Upper lobe of left lung (tissue), 6 donors: ENCODE data around the gene C4B. TPM values are rescaled to one million over a fixed set of nuclear protein-coding genes. Genes with fewer than 3 reads are reported as not detected.
"Not testable (repeated sequence)": the region's sequence is repeated elsewhere in the genome, so short reads cannot be mapped to it uniquely, and the experiment has no call there.

Experiments used
- ATAC-seq, 2 donors: fragments of 200-7000 bp; cut with Tn5 transposase; one replicate each; pipeline ENCODE4 v1.9.1; 2022; ENCODE audit warnings: mild to moderate bottlenecking in 2 of 2, moderate library complexity in 2 of 2; ENCODE audit not compliant: low FRiP score in 2 of 2
- DNase-seq, 2 donors: peaks; one replicate each; pipeline ENCODE4 v3.0.0-alpha.2; 2019 to 2020
- H3K27ac ChIP-seq, 4 donors: fragments of 200-600 bp; sonication (generic); one replicate each; pipeline ENCODE4 v1.5.1; 2016 to 2019
- H3K27me3 ChIP-seq, 4 donors: fragments of 200-600 bp; sonication (generic); one replicate each; pipeline ENCODE4 v1.5.1; 2017 to 2019
- H3K36me3 ChIP-seq, 4 donors: fragments of 200-600 bp; sonication (generic); one replicate each; pipeline ENCODE4 v1.5.1; 2016 to 2019
- H3K4me1 ChIP-seq, 4 donors: fragments of 200-600 bp; sonication (generic); one replicate each; pipeline ENCODE4 v1.5.1; 2018 to 2019
- H3K4me3 ChIP-seq, 4 donors: fragments of 200-600 bp; sonication (generic); one replicate each; pipeline ENCODE4 v1.5.1; 2017 to 2019; ENCODE audit warnings: mild to moderate bottlenecking in 2 of 4, moderate library complexity in 1 of 4
- H3K9me3 ChIP-seq, 4 donors: fragments of 200-600 bp; sonication (generic); one replicate each; pipeline ENCODE4 v1.5.1; 2018 to 2019
- EP300 ChIP-seq, 4 donors: sonication (generic); formaldehyde crosslinking; IDR thresholded peaks; one replicate each; pipeline ENCODE4 v1.5.1; 2017; ENCODE audit warnings: antibody characterized with exemption in 4 of 4, control low read depth in 2 of 4
- POLR2A ChIP-seq, 4 donors: fragments of 450-650 bp; IDR thresholded peaks; one replicate each; pipeline ENCODE4 v1.5.1; 2016 to 2017; ENCODE audit warnings: antibody characterized with exemption in 4 of 4, mild to moderate bottlenecking in 2 of 4
- POLR2AphosphoS5 ChIP-seq, 2 donors: sonication (generic); formaldehyde crosslinking; IDR thresholded peaks; one replicate each; pipeline ENCODE4 v1.5.1; 2017; ENCODE audit warnings: antibody characterized with exemption in 2 of 2
- WGBS, 2 donors: methylation state at CpG; one replicate each; pipeline ENCODE4 v1.1.5; 2017 to 2018; 5-methylcytosine and 5-hydroxymethylcytosine counted together
- total RNA-seq, 6 donors: library from RNA; depleted of rRNA in 4 of 6; stranded (reverse); fragments of >200 nt in 4 of 6; gene quantifications; one replicate each; pipeline versions ENCODE4 v1.1.0 to v1.2.1, GENCODE V29; 2016 to 2021
- TF ChIP-seq, protein P1 (sequence below), 6 experiments: fragments of 450-650 bp in 4 of 6; fragments of 200-600 bp in 2 of 6; sonication (generic) in 2 of 6; IDR thresholded peaks; one replicate each; pipeline ENCODE4 v1.5.1; 2016 to 2019; ENCODE audit warnings: antibody characterized with exemption in 6 of 6
- donor health status: DM: no; HTN: no; CAD: no; lungs with moderate emphysema.
- donor health status: DM: no; HTN: yes; CAD: no; lungs with severe emphysema.

The C4B gene
- total RNA-seq, 6 donors from 2014 or later = 85.7 to 193 (median 97.7) TPM

DNA sequence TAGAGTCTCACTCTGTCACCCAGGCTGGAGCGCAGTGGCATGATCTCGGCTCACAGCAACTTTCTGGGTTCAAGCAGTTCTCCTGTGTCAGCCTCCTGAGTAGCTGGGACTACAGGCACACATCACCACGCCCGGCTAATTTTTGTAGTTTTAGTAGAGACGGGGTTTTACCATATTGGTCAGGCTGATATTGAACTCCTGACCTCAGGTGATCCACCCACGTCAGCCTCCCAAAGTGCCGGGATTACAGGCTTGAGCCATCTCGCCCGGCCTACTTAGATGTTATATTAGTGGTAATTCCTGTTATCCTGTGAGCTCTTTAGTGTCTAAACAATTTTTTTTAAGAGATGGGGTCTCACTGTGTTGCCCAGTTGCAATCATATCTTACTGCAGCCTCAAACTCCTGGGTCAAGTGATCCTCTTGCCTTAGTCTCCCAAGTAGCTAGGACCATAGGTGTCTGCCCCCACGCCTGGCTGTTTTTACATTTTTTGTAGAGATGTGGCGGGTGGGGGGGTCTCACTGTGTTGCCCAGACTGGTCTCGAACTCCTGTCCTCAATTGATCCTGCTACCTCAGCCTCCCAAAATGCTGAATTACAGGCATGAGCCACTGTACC lies 36.7 kb upstream of the C4B start:
- H3K27ac ChIP-seq = no peak overlapping the region
- ATAC-seq = no peak
- no peaks in the 10 kb centered on the region for H3K27me3 ChIP-seq
- no peaks in the 10 kb centered on the region for H3K9me3 ChIP-seq
- WGBS, 2 donors = 96 to 97% methylated on average over 12 of the region's 12 CpGs
- H3K4me1 ChIP-seq = peaks cover 10 to 18% (median 11%) of the 10 kb centered on the region in 4 donors
- H3K4me3 ChIP-seq = no peak overlapping the region
- no peak for DNase-seq
- no peak for TF ChIP-seq EP300 (IDR thresholded peaks at IDR 0.05)
- H3K36me3 ChIP-seq = peaks cover 7 to 16% (median 10%) of the 10 kb centered on the region in 4 donors

DNA sequence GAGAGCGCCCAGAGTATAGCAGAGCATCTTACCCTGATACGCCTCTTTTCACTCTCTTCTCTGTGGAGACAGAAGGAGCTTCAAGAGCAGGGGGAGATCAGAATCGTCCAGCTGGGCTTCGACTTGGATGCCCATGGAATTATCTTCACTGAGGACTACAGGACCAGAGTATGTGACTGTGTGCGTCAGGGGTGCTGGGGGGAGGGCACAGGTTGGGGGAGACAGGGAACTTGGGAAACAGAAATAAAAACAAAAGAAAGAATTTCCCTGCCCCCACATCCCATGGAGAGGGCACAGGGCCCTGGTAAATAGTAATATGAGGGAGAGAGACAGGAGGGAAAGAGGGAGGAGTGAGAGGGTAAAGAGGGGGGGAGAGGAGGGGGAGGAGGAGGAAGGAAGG lies 35.8 kb upstream of the C4B start:
- no peaks in the 10 kb centered on the region for H3K27me3 ChIP-seq
- H3K27ac ChIP-seq = no peak overlapping the region
- peaks cover 7 to 15% (median 10%) of the 10 kb centered on the region in 4 donors for H3K36me3 ChIP-seq
- 92 to 98% methylated on average over 5 of the region's 5 CpGs for WGBS, 2 donors
- H3K4me1 ChIP-seq = peaks cover under 1 to 9% (median 2%) of the 10 kb centered on the region in 4 donors
- no peak for TF ChIP-seq POLR2A (IDR thresholded peaks at IDR 0.05)
- TF ChIP-seq, protein P1, sequence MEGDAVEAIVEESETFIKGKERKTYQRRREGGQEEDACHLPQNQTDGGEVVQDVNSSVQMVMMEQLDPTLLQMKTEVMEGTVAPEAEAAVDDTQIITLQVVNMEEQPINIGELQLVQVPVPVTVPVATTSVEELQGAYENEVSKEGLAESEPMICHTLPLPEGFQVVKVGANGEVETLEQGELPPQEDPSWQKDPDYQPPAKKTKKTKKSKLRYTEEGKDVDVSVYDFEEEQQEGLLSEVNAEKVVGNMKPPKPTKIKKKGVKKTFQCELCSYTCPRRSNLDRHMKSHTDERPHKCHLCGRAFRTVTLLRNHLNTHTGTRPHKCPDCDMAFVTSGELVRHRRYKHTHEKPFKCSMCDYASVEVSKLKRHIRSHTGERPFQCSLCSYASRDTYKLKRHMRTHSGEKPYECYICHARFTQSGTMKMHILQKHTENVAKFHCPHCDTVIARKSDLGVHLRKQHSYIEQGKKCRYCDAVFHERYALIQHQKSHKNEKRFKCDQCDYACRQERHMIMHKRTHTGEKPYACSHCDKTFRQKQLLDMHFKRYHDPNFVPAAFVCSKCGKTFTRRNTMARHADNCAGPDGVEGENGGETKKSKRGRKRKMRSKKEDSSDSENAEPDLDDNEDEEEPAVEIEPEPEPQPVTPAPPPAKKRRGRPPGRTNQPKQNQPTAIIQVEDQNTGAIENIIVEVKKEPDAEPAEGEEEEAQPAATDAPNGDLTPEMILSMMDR (IDR thresholded peaks at IDR 0.05) = no peak
- no peak for TF ChIP-seq POLR2AphosphoS5 (IDR thresholded peaks at IDR 0.05)
- no peak for TF ChIP-seq EP300 (IDR thresholded peaks at IDR 0.05)
- no peaks in the 10 kb centered on the region for H3K9me3 ChIP-seq
- ATAC-seq (no peak), DNase-seq (no peak)
- no peak overlapping the region for H3K4me3 ChIP-seq

DNA sequence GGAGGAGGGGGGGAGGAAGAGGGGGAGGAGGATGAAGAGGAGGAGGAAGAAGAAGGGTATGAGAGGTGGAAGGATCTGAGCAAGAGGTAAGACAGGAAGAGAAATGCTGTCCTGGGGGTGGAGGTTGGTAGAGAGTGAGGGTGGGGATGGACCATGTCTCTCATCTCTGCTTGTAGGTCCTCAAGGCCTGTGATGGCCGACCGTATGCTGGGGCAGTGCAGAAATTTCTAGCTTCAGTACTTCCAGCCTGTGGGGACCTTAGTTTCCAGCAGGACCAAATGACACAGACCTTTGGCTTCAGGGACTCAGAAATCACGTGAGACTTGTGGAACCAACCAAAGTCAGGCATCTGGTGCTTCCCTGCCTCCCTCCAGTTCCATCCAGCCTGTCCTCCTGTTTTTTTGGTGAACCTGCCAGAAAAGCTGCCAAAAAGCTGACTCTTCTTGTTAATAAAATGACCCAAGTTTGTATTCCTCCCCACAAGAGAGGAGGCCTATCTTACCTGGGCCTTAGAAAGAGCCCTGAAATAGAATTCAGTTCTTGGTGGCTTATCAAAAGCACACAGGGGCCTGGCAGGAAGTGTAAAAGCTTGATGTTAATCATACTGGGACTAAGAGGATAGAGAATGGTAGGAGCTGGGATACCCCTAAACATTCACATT lies 35.2 kb upstream of the C4B start:
- 90% methylated on average over 3 of the region's 3 CpGs for WGBS, 2 donors

DNA sequence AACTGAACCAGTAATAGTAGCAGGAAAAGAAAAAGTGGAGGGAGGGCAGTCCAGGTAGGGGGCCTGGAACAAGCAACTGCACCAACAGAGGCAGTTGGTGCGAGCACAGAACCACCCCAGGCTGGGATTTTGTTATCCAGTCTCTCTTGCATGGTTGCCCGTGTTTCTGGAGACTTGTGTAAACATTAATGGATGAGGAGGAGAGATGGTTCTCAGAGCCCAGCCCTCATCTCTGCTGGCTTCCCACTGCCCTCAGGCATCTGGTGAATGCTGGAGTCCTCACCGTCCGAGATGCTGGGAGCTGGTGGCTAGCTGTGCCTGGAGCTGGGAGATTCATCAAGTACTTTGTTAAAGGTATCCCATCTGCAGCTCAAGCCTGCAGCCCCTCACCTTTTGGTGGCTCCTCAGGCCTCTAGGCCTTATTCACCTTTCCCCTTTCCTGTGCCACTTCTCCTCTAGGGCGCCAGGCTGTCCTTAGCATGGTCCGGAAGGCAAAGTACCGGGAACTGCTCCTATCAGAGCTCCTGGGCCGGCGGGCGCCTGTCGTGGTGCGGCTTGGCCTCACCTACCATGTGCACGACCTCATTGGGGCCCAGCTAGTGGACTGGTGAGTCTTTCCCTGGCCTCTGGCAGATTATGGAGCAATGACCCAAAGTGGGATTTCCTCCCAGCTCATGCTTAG lies 34.3 kb upstream of the C4B start:
- not testable (repeated sequence) for H3K27ac ChIP-seq, H3K4me3 ChIP-seq, H3K27me3 ChIP-seq, DNase-seq, ATAC-seq, H3K4me1 ChIP-seq, H3K9me3 ChIP-seq
- 94 to 95% methylated on average over 9 to 13 of the region's 13 CpGs for WGBS, 2 donors
- peaks cover 7 to 13% (median 10%) of the 10 kb centered on the region in 4 donors for H3K36me3 ChIP-seq

More for the DNA sequence above, 35.2 kb upstream of the C4B start:
- H3K36me3 ChIP-seq = peaks cover 7 to 13% (median 10%) of the 10 kb centered on the region in 4 donors
- no peaks in the 10 kb centered on the region for H3K27me3 ChIP-seq
- no peak overlapping the region for H3K4me3 ChIP-seq
- ATAC-seq (no peak), DNase-seq (no peak)
- H3K9me3 ChIP-seq = no peaks in the 10 kb centered on the region
- peaks cover 0 to 3% (median 0%) of the 10 kb centered on the region in 4 donors for H3K4me1 ChIP-seq
- H3K27ac ChIP-seq = no peak overlapping the region
- TF ChIP-seq POLR2A (IDR thresholded peaks at IDR 0.05) (no peak), POLR2AphosphoS5 (IDR thresholded peaks at IDR 0.05) (no peak), EP300 (IDR thresholded peaks at IDR 0.05) (no peak)
- TF ChIP-seq, protein P1 (IDR thresholded peaks at IDR 0.05) = no peak

DNA sequence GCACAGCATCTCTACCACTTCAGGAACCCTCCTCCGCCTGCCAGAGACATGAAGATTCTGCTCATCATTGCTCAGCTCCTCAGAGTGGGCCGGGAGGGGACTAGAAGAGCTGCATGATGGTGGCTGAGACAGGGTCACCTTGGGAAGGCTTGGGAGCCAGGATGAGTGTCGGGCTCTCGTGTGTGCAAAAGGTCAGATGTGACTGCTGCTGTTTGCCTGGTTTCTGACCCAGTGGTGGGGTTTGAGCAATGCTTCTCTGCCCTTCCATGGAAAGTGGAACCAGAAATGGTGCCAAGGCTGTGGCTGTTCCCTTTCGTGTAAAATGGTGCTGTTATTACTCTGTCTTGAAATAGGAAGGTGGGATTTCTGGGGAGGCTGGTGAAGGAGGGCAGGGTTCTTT lies 33.6 kb upstream of the C4B start:
- H3K27ac ChIP-seq, H3K4me3 ChIP-seq, DNase-seq, H3K4me1 ChIP-seq, ATAC-seq, H3K9me3 ChIP-seq, H3K27me3 ChIP-seq: not testable (repeated sequence)
- no CpG with 5 or more reads among the region's 5 CpGs for WGBS, 2 donors
- H3K36me3 ChIP-seq = peaks cover 7 to 13% (median 10%) of the 10 kb centered on the region in 4 donors

DNA sequence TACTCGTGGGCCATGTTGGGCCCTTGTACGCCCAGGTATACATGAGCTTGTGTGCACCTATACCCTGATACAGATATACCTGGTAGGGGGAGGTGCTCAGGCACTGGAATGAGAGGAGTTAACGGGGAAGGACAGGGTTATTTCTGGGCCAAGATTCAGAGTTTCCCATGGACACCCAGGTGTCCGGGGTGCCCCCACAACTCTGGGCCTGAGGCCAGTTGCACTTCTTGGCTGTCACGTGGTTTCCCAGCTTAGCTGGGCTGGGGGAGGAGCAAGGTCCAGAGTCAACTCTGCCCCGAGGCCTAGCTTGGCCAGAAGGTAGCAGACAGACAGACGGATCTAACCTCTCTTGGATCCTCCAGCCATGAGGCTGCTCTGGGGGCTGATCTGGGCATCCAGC lies 32.9 kb upstream of the C4B start, which contains the start of gene C4A:
C4A (plus strand) TSS at position 314 of the 400 bp plus-strand sequence; CDS start at position 365, 51 bp downstream.
- H3K36me3 ChIP-seq = peaks cover 7 to 13% (median 10%) of the 10 kb centered on the region in 4 donors
- no CpG with 5 or more reads among the region's 7 CpGs for WGBS, 2 donors
- H3K9me3 ChIP-seq, DNase-seq, H3K27ac ChIP-seq, H3K27me3 ChIP-seq, H3K4me1 ChIP-seq, H3K4me3 ChIP-seq: not testable (repeated sequence)
- ATAC-seq = peak; percentile 45 to 63

DNA sequence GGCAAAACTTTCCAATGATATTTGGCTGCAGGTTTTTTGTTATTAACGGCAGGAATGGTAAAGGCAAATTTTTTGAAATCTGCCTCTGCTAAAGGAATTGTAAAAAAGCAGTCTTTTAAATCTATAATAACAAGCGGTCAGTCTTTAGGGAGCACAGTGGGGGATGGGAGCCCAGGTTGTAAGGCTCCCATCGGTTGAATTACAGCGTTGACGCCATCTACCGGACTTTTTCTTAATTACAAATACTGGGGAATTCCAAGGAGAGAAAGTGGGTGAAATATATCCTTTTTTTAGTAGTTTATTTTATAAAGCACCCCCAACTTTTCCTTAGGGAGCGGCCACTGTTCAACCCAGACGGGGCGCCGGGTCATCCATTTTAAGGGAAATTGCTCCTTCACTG lies 25.2 kb upstream of the C4B start:
- H3K4me1 ChIP-seq, H3K27ac ChIP-seq, H3K9me3 ChIP-seq, H3K4me3 ChIP-seq, DNase-seq, H3K36me3 ChIP-seq, ATAC-seq, H3K27me3 ChIP-seq: not testable (repeated sequence)
- WGBS, 2 donors = no CpG with 5 or more reads among the region's 10 CpGs

DNA sequence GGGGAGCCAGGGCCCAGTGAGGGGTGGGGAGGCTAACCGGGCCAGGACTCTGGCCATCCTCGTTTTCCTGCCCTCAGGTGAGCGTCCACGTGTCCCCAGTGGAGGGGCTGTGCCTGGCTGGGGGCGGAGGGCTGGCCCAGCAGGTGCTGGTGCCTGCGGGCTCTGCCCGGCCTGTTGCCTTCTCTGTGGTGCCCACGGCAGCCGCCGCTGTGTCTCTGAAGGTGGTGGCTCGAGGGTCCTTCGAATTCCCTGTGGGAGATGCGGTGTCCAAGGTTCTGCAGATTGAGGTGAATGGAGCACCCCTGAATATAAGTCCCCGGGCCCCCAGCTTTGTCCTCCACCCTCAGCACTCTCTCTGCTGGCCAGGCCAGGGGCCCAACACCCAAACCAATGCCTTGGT lies 20.2 kb upstream of the C4B start:
- DNase-seq = peak in 1 of 2 donors; percentile 73

DNA sequence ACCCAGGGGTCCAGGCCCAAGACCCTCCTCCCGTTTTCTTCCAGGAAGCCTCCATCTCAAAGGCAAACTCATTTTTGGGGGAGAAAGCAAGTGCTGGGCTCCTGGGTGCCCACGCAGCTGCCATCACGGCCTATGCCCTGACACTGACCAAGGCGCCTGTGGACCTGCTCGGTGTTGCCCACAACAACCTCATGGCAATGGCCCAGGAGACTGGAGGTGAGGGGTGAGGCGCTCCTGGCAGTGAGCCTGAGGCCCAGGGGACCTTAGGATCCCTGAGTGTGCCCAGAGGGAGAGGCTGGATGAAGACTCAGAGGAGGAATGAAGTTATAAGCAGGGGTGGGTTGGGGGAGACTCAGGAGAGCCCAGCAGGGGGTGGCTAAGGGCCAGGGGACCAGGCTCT lies 18.2 kb upstream of the C4B start:
- ATAC-seq, H3K27ac ChIP-seq, H3K4me1 ChIP-seq, H3K9me3 ChIP-seq, H3K36me3 ChIP-seq, H3K27me3 ChIP-seq, H3K4me3 ChIP-seq: not testable (repeated sequence)
- DNase-seq = peak in 1 of 2 donors; percentile 44
- WGBS, 2 donors = 80 to 100% methylated on average over 1 to 3 of the region's 6 CpGs

More for the DNA sequence above, 20.2 kb upstream of the C4B start:
- H3K4me1 ChIP-seq, H3K36me3 ChIP-seq, H3K27me3 ChIP-seq, H3K4me3 ChIP-seq, H3K27ac ChIP-seq, H3K9me3 ChIP-seq: not testable (repeated sequence)
- WGBS, 2 donors = no CpG with 5 or more reads among the region's 14 CpGs
- ATAC-seq = peak in 1 of 2 donors; percentile 7
